Endodermal cell (in vitro differentiated cells): ENCODE measurements around the gene SLCO1C1. TPM values are rescaled to one million over a fixed set of nuclear protein-coding genes. Genes with fewer than 3 reads are reported as not detected.

ENCODE experiments used
- DNase-seq: peaks from one replicate; pipeline ENCODE4 v3.0.0-alpha.2; 2017
- H3K27ac ChIP-seq: 2 replicates; pipeline ENCODE4 v1.5.1; 2013; ENCODE audit warnings: mild to moderate bottlenecking, low read depth, low read length, moderate library complexity
- H3K27me3 ChIP-seq: 2 replicates; pipeline ENCODE4 v1.6.1; 2013; ENCODE audit warnings: mild to moderate bottlenecking, low read length, moderate library complexity; ENCODE audit not compliant: insufficient read depth, control insufficient read depth, poor library complexity, severe bottlenecking
- H3K36me3 ChIP-seq: 2 replicates; pipeline ENCODE4 v1.7.0; 2013; ENCODE audit warnings: mild to moderate bottlenecking, low read length, moderate library complexity; ENCODE audit not compliant: control insufficient read depth, insufficient read depth
- H3K4me1 ChIP-seq: one replicate; pipeline ENCODE4 v1.7.0; 2013; ENCODE audit warnings: low read length; ENCODE audit not compliant: control insufficient read depth, insufficient read depth
- H3K4me3 ChIP-seq: 2 replicates; pipeline ENCODE4 v1.5.1; 2013; ENCODE audit warnings: mild to moderate bottlenecking, low read length, moderate library complexity
- H3K9ac ChIP-seq: 2 replicates; pipeline ENCODE4 v1.6.1; 2013; ENCODE audit warnings: mild to moderate bottlenecking, low read length, moderate library complexity; ENCODE audit not compliant: poor library complexity, severe bottlenecking; ENCODE audit errors: extremely low read depth
- H3K9me3 ChIP-seq: 2 replicates; pipeline ENCODE4 v1.6.1; 2013; ENCODE audit warnings: mild to moderate bottlenecking, low read length, moderate library complexity; ENCODE audit not compliant: control insufficient read depth
- H3K27ac Mint-ChIP-seq: 2 replicates; pipeline ENCODE4 v1.8.0; 2020; ENCODE audit warnings: mixed read lengths
- H3K27me3 Mint-ChIP-seq: 2 replicates; pipeline ENCODE4 v1.8.0; 2021; ENCODE audit warnings: mild to moderate bottlenecking, mixed read lengths; ENCODE audit not compliant: insufficient read depth
- H3K36me3 Mint-ChIP-seq: 2 replicates; pipeline ENCODE4 v1.8.0; 2020; ENCODE audit warnings: low read depth, mixed read lengths
- H3K4me1 Mint-ChIP-seq: 2 replicates; pipeline ENCODE4 v1.8.0; 2020; ENCODE audit warnings: mixed read lengths
- H3K4me3 Mint-ChIP-seq: 2 replicates; pipeline ENCODE4 v1.8.0; 2020; ENCODE audit warnings: mild to moderate bottlenecking, moderate library complexity, mixed read lengths
- H3K9me3 Mint-ChIP-seq: 2 replicates; pipeline ENCODE4 v1.8.0; 2020; ENCODE audit warnings: mild to moderate bottlenecking, mixed read lengths
- CTCF ChIP-seq: fragments of 200-600 bp; sonication (generic); conservative IDR thresholded peaks from 2 replicates; pipeline ENCODE4 v1.5.0; 2021; ENCODE audit warnings: antibody characterized with exemption, mild to moderate bottlenecking
- WGBS, 2 experiments: methylation state at CpG; one replicate each; pipeline versions ENCODE4 v1.1.5 to v1.1.7; 2013; ENCODE audit warnings: missing lambda C conversion rate in 2 of 2, mixed read lengths in 1 of 2; ENCODE audit not compliant: insufficient coverage in 1 of 2, insufficient read length in 1 of 2; 5-methylcytosine and 5-hydroxymethylcytosine counted together
- total RNA-seq, 2 donors: library from RNA; stranded (reverse); fragmentation: NEBNext Ultra II Directional in 1 of 2; extraction: Animal tissue kit (Norgen Biotek cat#: 25700) in 1 of 2; gene quantifications; 2 replicates in 1 of 2; 3 replicates in 1 of 2; pipeline ENCODE4 v1.2.1, GENCODE V29; 2021

SLCO1C1 gene
- total RNA-seq, 2 donors from 2014 or later, result 0.57 to 0.64 TPM

GRCh38 chr12:20740972-20741371 is 45.8 kb downstream of the SLCO1C1 start:
- Mint-ChIP-seq H3K36me3 (no peaks in the 10 kb centered on the region), H3K27ac (no peak overlapping the region), H3K9me3 (no peaks in the 10 kb centered on the region), H3K4me1 (peaks cover 11% of the 10 kb centered on the region), H3K4me3 (no peak overlapping the region), H3K27me3 (no peaks in the 10 kb centered on the region)
- peak; percentile 51 for DNase-seq
- Histone ChIP-seq H3K27ac (no peak overlapping the region), H3K4me1 (no peaks in the 10 kb centered on the region), H3K9ac (no peak overlapping the region), H3K9me3 (no peaks in the 10 kb centered on the region), H3K36me3 (no peaks in the 10 kb centered on the region), H3K4me3 (no peak overlapping the region), H3K27me3 (no peaks in the 10 kb centered on the region)
- TF ChIP-seq CTCF, result peak; percentile 11
- WGBS, 2 experiments, result 78 to 92% methylated on average over 1 of the region's 1 CpG

- Mint-ChIP-seq H3K27me3 (no peaks in the 10 kb centered on the region), H3K9me3 (no peaks in the 10 kb centered on the region), H3K27ac (no peak overlapping the region), H3K36me3 (peaks cover under 1% of the 10 kb centered on the region), H3K4me1 (no peaks in the 10 kb centered on the region), H3K4me3 (no peak overlapping the region)
- Histone ChIP-seq H3K4me1 (no peaks in the 10 kb centered on the region), H3K9ac (no peak overlapping the region), H3K27ac (no peak overlapping the region), H3K4me3 (no peak overlapping the region), H3K9me3 (no peaks in the 10 kb centered on the region), H3K36me3 (no peaks in the 10 kb centered on the region), H3K27me3 (no peaks in the 10 kb centered on the region)
- no peak for TF ChIP-seq CTCF
- no peak for DNase-seq
- 91 to 100% methylated on average over 1 of the region's 1 CpG for WGBS, 2 experiments
Observed at GRCh38 chr12:20748198-20748597, 53.1 kb downstream of the SLCO1C1 start.

GRCh38 chr12:20751046-20751445 is 55.9 kb downstream of the SLCO1C1 start:
- H3K36me3 ChIP-seq, result no peaks in the 10 kb centered on the region
- no peak for DNase-seq
- Mint-ChIP-seq H3K9me3 (no peaks in the 10 kb centered on the region), H3K36me3 (peaks cover 2% of the 10 kb centered on the region), H3K27me3 (no peaks in the 10 kb centered on the region), H3K4me1 (no peaks in the 10 kb centered on the region), H3K27ac (no peak overlapping the region), H3K4me3 (no peak overlapping the region)
- H3K27ac ChIP-seq, result no peak overlapping the region
- TF ChIP-seq CTCF, result no peak
- H3K9me3 ChIP-seq, result no peaks in the 10 kb centered on the region
- no peaks in the 10 kb centered on the region for H3K27me3 ChIP-seq
- H3K4me1 ChIP-seq, result no peaks in the 10 kb centered on the region
- WGBS, 2 experiments, result 95% methylated on average over 4 of the region's 4 CpGs; no CpG with 5 or more reads in 1 of the 2 experiments
- no peak overlapping the region for H3K4me3 ChIP-seq
- H3K9ac ChIP-seq, result no peak overlapping the region
